Neural cell (in vitro differentiated cells): ENCODE data around the gene POLR3C. TPM values are rescaled to one million over a fixed set of nuclear protein-coding genes. Genes with fewer than 3 reads are reported as not detected.
A peak's percentile ranks its signal among the peaks of the same experiment; 100 is the strongest.

Experiments used
- H2AFZ ChIP-seq: fragments of 200-600, 300-800 bp; sonication (generic), shearing (Covaris generic); 2 replicates; pipeline ENCODE4 v1.6.0; 2014; ENCODE audit warnings: low read depth, mild to moderate bottlenecking, antibody characterized with exemption, low read length, moderate library complexity
- H3F3A ChIP-seq: fragments of 200-600 bp; shearing (Covaris generic); 2 replicates; pipeline ENCODE4 v1.6.1; 2016; ENCODE audit warnings: mild to moderate bottlenecking, moderate library complexity, mixed read lengths, antibody characterized with exemption, low read length; ENCODE audit not compliant: insufficient read depth, poor library complexity, severe bottlenecking
- H3K27ac ChIP-seq: fragments of 200-600, 300-800 bp; sonication (generic), shearing (Covaris generic); 2 replicates; pipeline ENCODE4 v1.5.1; 2014; ENCODE audit warnings: mild to moderate bottlenecking, low read length, moderate library complexity
- H3K27me3 ChIP-seq: fragments of 300-800, 200-600 bp; sonication (generic), shearing (Covaris generic); 2 replicates; pipeline ENCODE4 v1.6.0; 2014; ENCODE audit warnings: mild to moderate bottlenecking, low read depth, low read length, moderate library complexity; ENCODE audit not compliant: insufficient read depth
- H3K36me3 ChIP-seq: fragments of 300-800, 200-600 bp; sonication (generic), shearing (Covaris generic); 2 replicates; pipeline ENCODE4 v1.5.1; 2014; ENCODE audit warnings: mild to moderate bottlenecking, antibody characterized with exemption, low read length, moderate library complexity; ENCODE audit not compliant: insufficient read depth
- H3K4me2 ChIP-seq: fragments of 300-800, 200-600 bp; sonication (generic), shearing (Covaris generic); 2 replicates; pipeline ENCODE4 v1.6.0; 2014; ENCODE audit warnings: mild to moderate bottlenecking, low read length
- H3K4me3 ChIP-seq: fragments of 300-800, 200-600 bp; sonication (generic), shearing (Covaris generic); 2 replicates; pipeline ENCODE4 v1.5.1; 2014; ENCODE audit warnings: mild to moderate bottlenecking, low read length, moderate library complexity
- H3K79me2 ChIP-seq: fragments of 200-600 bp; shearing (Covaris generic); replicated peaks from 2 replicates; pipeline ENCODE4 v1.6.0; 2014; ENCODE audit warnings: mild to moderate bottlenecking, low read length, moderate library complexity; ENCODE audit not compliant: insufficient read depth
- H3K9ac ChIP-seq: fragments of 300-800, 200-600 bp; sonication (generic), shearing (Covaris generic); 2 replicates; pipeline ENCODE4 v1.6.1; 2016; ENCODE audit warnings: mild to moderate bottlenecking, low read length, mixed read lengths
- H3K9me2 ChIP-seq: fragments of 200-600 bp; shearing (Covaris generic); 2 replicates; pipeline ENCODE4 v1.6.1; 2016; ENCODE audit warnings: mild to moderate bottlenecking, low read length, mixed read lengths; ENCODE audit not compliant: insufficient read depth
- H3K9me3 ChIP-seq: fragments of 200-600, 300-800 bp; sonication (generic), shearing (Covaris generic); 2 replicates; pipeline ENCODE4 v1.6.1; 2016; ENCODE audit warnings: mild to moderate bottlenecking, mixed run types, low read length, moderate library complexity, mixed read lengths
- H4K20me1 ChIP-seq: fragments of 200-600 bp; shearing (Covaris generic); 2 replicates; pipeline ENCODE4 v1.6.1; 2016; ENCODE audit warnings: mild to moderate bottlenecking, mixed run types; ENCODE audit not compliant: insufficient read depth
- EP300 ChIP-seq: fragments of 450-650 bp; conservative IDR thresholded peaks from 2 replicates; pipeline ENCODE4 v1.6.1; 2014; ENCODE audit warnings: antibody characterized with exemption, mild to moderate bottlenecking, moderate library complexity; ENCODE audit not compliant: poor library complexity, severe bottlenecking
- EZH2 ChIP-seq: fragments of 200-600, 300-800 bp; shearing (Covaris generic), sonication (generic); IDR thresholded peaks from 2 replicates; pipeline ENCODE4 v1.6.1; 2014; ENCODE audit warnings: antibody characterized with exemption, low read length, borderline replicate concordance, mild to moderate bottlenecking; ENCODE audit not compliant: insufficient read depth, poor library complexity, severe bottlenecking
- MXI1 ChIP-seq: fragments of 450-650 bp; conservative IDR thresholded peaks from 2 replicates; pipeline ENCODE4 v1.6.1; 2014; ENCODE audit warnings: antibody characterized with exemption, mild to moderate bottlenecking; ENCODE audit not compliant: poor library complexity, severe bottlenecking
- POLR2AphosphoS5 ChIP-seq: IDR thresholded peaks from 2 replicates; pipeline ENCODE4 v1.6.1; 2012
- RAD21 ChIP-seq: fragments of 450-650 bp; conservative IDR thresholded peaks from 2 replicates; pipeline ENCODE4 v1.6.1; 2014; ENCODE audit warnings: antibody characterized with exemption, mild to moderate bottlenecking, moderate library complexity
- REST ChIP-seq: IDR thresholded peaks from 2 replicates; pipeline ENCODE4 v1.6.1; 2012; ENCODE audit warnings: borderline replicate concordance
- SMC3 ChIP-seq: fragments of 450-650 bp; conservative IDR thresholded peaks from 2 replicates; pipeline ENCODE4 v1.6.1; 2014; ENCODE audit warnings: antibody characterized with exemption, mild to moderate bottlenecking, moderate library complexity; ENCODE audit not compliant: poor library complexity
- TAF1 ChIP-seq: IDR thresholded peaks from 2 replicates; pipeline ENCODE4 v1.6.1; 2012; ENCODE audit warnings: low read depth
- polyA plus RNA-seq: library from polyadenylated mRNA; depleted of rRNA; stranded (reverse); fragments of >200 nt; gene quantifications from 2 replicates; pipeline ENCODE4 v1.2.3, GENCODE V29; 2014
- TF ChIP-seq, protein P1 (sequence below): fragments of 450-650 bp; IDR thresholded peaks from 2 replicates; pipeline ENCODE4 v1.5.1; 2014; ENCODE audit warnings: antibody characterized with exemption, mild to moderate bottlenecking, moderate library complexity; ENCODE audit not compliant: poor library complexity, severe bottlenecking

Gene POLR3C
- polyA plus RNA-seq, 1 donor from 2014 or later: 30.1 TPM

DNA sequence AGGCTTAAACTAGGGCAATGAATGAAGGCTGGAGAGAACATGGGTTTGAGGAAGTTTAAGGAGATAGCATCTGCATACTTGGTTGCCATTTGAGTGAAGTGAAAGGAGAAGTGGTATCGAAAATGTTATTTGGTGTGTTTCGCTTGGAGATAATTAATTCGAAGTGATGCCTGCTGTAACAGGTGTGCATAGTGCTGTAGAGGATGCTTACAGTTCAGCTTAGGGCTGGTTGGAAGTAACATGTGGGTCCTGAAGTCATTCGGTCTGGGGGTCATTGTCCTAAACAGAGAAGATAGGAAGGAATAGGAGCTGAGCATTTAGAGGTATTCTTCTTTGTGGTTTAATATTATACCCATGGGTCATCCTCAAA is 21.1 kb downstream of the POLR3C start:
- Histone ChIP-seq H3K27me3 (no peaks in the 10 kb centered on the region), H3K4me3 (peak overlapping the region; percentile 67), H4K20me1 (no peaks in the 10 kb centered on the region), H3K4me2 (no peak overlapping the region), H2AFZ (no peak overlapping the region), H3K27ac (no peak overlapping the region), H3K9me3 (no peaks in the 10 kb centered on the region), H3F3A (no peaks in the 10 kb centered on the region), H3K9me2 (no peaks in the 10 kb centered on the region), H3K79me2 (no peaks in the 10 kb centered on the region), H3K9ac (no peak overlapping the region), H3K36me3 (peaks cover 4% of the 10 kb centered on the region)
- TF ChIP-seq SMC3 (no peak), EZH2 (no peak), TAF1 (no peak), POLR2AphosphoS5 (no peak), REST (no peak), RAD21 (no peak), EP300 (no peak), MXI1 (no peak)
- TF ChIP-seq, protein P1, sequence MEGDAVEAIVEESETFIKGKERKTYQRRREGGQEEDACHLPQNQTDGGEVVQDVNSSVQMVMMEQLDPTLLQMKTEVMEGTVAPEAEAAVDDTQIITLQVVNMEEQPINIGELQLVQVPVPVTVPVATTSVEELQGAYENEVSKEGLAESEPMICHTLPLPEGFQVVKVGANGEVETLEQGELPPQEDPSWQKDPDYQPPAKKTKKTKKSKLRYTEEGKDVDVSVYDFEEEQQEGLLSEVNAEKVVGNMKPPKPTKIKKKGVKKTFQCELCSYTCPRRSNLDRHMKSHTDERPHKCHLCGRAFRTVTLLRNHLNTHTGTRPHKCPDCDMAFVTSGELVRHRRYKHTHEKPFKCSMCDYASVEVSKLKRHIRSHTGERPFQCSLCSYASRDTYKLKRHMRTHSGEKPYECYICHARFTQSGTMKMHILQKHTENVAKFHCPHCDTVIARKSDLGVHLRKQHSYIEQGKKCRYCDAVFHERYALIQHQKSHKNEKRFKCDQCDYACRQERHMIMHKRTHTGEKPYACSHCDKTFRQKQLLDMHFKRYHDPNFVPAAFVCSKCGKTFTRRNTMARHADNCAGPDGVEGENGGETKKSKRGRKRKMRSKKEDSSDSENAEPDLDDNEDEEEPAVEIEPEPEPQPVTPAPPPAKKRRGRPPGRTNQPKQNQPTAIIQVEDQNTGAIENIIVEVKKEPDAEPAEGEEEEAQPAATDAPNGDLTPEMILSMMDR: no peak

DNA sequence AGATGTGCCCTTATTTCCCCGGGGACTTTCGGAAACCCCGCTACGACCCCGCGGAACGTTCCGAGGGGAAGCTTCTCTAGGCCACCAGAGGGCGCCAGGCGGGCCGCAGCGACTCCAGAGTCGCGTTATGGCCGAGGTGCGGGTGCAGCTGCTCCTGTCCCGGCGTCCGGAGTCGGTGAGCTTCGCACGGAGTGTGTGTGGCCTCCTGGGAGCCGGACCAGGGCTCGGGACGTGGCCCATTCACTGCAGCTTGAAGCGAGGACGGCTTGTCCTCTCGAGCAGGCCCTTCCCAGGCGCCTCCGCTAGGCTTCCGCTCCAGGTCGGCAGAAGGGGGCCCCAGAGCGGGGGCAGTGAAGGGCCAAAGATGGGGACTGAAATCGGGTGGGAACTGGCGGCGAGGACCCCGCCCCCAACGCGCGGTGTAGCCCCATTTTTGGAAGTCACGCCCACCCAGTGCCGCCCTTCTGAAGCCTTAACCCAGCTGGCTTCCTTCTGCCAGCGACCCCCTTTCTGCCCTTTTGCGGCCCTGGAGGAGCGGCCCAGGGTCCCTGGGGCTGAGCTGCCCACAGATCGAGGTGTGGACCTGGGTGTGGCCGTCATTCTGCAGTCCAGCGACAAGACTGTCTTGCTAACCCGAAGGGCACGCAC is 21.6 kb downstream of the POLR3C start, which contains the start of gene NUDT17:
TSS of gene NUDT17 (plus strand) at position 117 of the 648 bp plus-strand sequence. CDS start at position 128, 11 bp downstream.
- Histone ChIP-seq H3K27me3 (no peaks in the 10 kb centered on the region), H3F3A (no peaks in the 10 kb centered on the region), H3K9ac (peak within 1 kb of the TSS; percentile 43), H3K27ac (no peak within 1 kb of the TSS), H3K4me3 (peak within 1 kb of the TSS; percentile 67), H3K9me2 (no peaks in the 10 kb centered on the region), H3K4me2 (no peak within 1 kb of the TSS), H3K9me3 (no peaks in the 10 kb centered on the region), H3K79me2 (no peaks in the 10 kb centered on the region), H4K20me1 (no peaks in the 10 kb centered on the region), H3K36me3 (peaks cover 4% of the 10 kb centered on the region), H2AFZ (peak within 1 kb of the TSS; percentile 38)
- TF ChIP-seq SMC3 (peak; percentile 82), RAD21 (peak; percentile 62), EZH2 (no peak), POLR2AphosphoS5 (peak; percentile 2), MXI1 (peak; percentile 26)
- TF ChIP-seq, protein P1: peak; percentile 89
